HFFc6 (cell line): ENCODE data around the gene ABCA10. TPM values are rescaled to one million over a fixed set of nuclear protein-coding genes. Genes with fewer than 3 reads are reported as not detected.
"Not testable (repeated sequence)": the region's sequence is repeated elsewhere in the genome, so short reads cannot be mapped to it uniquely, and the experiment has no call there.

Experiments
- DNase-seq: peaks from one replicate; pipeline ENCODE4 v3.0.0-alpha.2; 2018
- H3K27ac Mint-ChIP-seq: 2 replicates; pipeline ENCODE4 v1.8.0; 2020; ENCODE audit warnings: mild to moderate bottlenecking, mixed read lengths
- H3K27me3 Mint-ChIP-seq: 2 replicates; pipeline ENCODE4 v1.8.0; 2021; ENCODE audit warnings: mild to moderate bottlenecking, moderate library complexity, mixed read lengths; ENCODE audit not compliant: insufficient read depth
- H3K36me3 Mint-ChIP-seq: 2 replicates; pipeline ENCODE4 v1.8.0; 2021; ENCODE audit warnings: low read depth, mixed read lengths
- H3K4me1 Mint-ChIP-seq: 2 replicates; pipeline ENCODE4 v1.8.0; 2020; ENCODE audit warnings: low read depth, mixed read lengths
- H3K4me3 Mint-ChIP-seq: 2 replicates; pipeline ENCODE4 v1.8.0; 2020; ENCODE audit warnings: mild to moderate bottlenecking, moderate library complexity, mixed read lengths
- H3K9me3 Mint-ChIP-seq: 2 replicates; pipeline ENCODE4 v1.8.0; 2020; ENCODE audit warnings: mild to moderate bottlenecking, mixed read lengths
- total RNA-seq, 6 experiments: library from RNA; stranded (reverse); fragmentation: NEBNext Ultra II Directional; extraction: Animal tissue kit (Norgen Biotek cat#: 25700); gene quantifications; 2 replicates in 1 of 6; 3 replicates in 5 of 6; pipeline ENCODE4 v1.2.3, GENCODE V29; 2021
- TF ChIP-seq, protein P1 (sequence below): fragments of 200-600 bp; sonication (generic); IDR thresholded peaks from 2 replicates; pipeline ENCODE4 v1.5.0; 2021; ENCODE audit warnings: antibody characterized with exemption, mild to moderate bottlenecking

The ABCA10 gene
- total RNA-seq, 6 experiments from 2014 or later = 0.03 to 0.17 (median 0.07) TPM; not detected in 3

DNA sequence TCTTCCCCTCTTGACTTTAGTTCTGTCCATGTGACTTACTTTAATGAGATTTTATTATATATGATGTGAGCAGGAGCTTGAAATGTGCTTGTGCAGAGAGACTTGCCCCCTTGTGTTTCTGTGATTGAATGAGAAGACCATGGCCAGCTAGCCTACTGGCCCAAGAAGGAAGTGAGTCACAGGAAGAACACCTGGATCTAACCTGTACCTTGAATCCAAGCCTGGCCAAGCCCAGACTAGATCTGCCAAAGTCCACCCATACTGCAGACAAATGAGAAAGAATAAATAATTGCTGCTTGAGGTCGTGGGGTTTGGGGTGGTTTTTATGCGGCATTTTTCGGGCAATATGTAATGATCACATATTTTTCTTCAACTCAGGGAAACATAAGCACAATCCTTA lies 9.6 kb downstream of the ABCA10 start:
- Mint-ChIP-seq H3K4me3 (no peak overlapping the region), H3K36me3 (no peaks in the 10 kb centered on the region), H3K4me1 (no peaks in the 10 kb centered on the region), H3K27ac (no peak overlapping the region), H3K9me3 (no peaks in the 10 kb centered on the region), H3K27me3 (peaks cover 2% of the 10 kb centered on the region; the same call in 1 of the 2 replicates)
- TF ChIP-seq, protein P1, sequence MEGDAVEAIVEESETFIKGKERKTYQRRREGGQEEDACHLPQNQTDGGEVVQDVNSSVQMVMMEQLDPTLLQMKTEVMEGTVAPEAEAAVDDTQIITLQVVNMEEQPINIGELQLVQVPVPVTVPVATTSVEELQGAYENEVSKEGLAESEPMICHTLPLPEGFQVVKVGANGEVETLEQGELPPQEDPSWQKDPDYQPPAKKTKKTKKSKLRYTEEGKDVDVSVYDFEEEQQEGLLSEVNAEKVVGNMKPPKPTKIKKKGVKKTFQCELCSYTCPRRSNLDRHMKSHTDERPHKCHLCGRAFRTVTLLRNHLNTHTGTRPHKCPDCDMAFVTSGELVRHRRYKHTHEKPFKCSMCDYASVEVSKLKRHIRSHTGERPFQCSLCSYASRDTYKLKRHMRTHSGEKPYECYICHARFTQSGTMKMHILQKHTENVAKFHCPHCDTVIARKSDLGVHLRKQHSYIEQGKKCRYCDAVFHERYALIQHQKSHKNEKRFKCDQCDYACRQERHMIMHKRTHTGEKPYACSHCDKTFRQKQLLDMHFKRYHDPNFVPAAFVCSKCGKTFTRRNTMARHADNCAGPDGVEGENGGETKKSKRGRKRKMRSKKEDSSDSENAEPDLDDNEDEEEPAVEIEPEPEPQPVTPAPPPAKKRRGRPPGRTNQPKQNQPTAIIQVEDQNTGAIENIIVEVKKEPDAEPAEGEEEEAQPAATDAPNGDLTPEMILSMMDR = no peak
- no peak for DNase-seq

DNA sequence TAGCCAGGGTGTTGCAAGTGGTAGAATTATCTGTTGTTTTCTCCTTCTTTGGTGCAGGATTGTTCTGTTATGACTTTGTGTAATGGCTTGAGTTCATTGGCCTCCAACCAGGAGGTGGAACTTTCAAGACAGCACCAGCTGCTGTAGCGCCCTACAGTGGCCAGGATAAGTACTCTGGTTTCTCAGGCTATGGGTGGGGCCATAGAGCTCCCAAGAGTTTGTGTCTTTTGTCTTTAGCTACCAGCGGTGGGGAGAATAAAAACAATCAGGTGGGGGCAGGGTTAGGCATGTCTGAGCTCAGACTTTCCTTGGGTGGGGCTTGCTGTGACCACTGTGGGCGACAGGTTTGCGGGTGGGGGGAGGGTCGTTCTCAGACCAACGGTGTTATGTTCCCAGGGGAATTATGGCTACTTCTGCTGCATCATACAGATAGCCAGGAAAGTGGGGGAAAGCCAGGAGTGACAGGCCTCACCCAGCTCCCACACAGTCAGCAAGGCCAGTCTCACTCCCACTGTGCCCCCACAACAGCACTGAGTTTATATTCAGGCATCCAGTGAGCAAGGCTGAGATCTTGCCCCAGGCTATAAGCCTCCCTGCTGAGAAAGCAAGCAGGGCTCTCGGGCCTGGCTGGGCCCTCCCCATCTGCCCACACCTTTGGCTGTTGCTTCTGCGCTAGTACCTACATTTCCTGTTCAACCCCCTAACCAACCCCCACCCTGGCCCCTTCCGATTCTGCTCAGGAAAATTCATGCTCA lies 15.4 kb downstream of the ABCA10 start:
- Mint-ChIP-seq H3K27ac (no peak overlapping the region), H3K27me3 (no peaks in the 10 kb centered on the region), H3K9me3 (0 out of 2 replicates have a peak, but pooled peaks cover 4% of the 10 kb centered on the region), H3K4me1 (no peaks in the 10 kb centered on the region), H3K4me3 (no peak overlapping the region), H3K36me3 (no peaks in the 10 kb centered on the region)
- TF ChIP-seq, protein P1 = no peak
- no peak for DNase-seq

DNA sequence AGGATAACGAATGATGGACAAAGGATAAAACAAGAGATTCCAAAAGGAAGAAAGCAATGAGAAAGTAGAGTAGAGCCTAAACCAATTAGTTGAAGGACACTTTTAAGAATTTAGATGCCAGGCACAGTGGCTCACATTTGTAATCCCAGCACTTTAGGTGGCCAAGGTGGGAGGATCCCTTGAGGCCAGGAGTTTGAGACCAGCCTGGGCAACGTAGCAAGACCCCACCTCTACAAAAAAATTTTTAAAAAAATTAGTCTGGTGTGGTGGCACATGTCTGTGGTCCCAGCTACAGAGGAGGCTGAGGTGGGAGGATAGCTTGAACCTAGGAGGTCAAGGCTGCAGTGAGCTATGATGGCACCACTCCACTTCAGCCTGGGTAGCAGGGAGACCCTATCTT lies 20.0 kb downstream of the ABCA10 start:
- H3K9me3 Mint-ChIP-seq = 0 out of 2 replicates have a peak, but pooled peaks cover 4% of the 10 kb centered on the region
- H3K27me3 Mint-ChIP-seq = no peaks in the 10 kb centered on the region
- no peak overlapping the region for H3K27ac Mint-ChIP-seq
- no peaks in the 10 kb centered on the region for H3K36me3 Mint-ChIP-seq
- no peak for DNase-seq
- H3K4me1 Mint-ChIP-seq = no peaks in the 10 kb centered on the region
- no peak overlapping the region for H3K4me3 Mint-ChIP-seq
- TF ChIP-seq, protein P1 = no peak

DNA sequence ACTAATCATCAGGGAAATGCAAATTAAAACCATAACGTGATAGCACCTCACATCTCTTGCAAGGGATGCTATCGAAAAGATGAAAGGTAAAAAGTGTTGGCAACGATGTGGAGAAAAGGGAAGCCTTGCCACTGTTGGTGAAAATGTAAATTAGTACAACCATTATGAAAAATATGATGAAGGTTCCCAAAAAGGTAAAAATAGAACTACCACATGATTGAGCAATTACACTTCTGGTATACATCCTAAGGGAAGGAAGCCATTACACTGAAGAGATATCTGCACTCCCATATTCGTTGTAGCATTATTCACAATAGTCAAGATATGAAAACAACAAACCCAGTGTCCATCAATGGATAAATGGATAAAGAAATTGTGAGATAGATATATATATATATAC lies 21.5 kb downstream of the ABCA10 start:
- TF ChIP-seq, protein P1 = no peak
- Mint-ChIP-seq H3K4me1 (no peaks in the 10 kb centered on the region), H3K27me3 (no peaks in the 10 kb centered on the region), H3K36me3 (no peaks in the 10 kb centered on the region), H3K4me3 (no peak overlapping the region), H3K27ac (no peak overlapping the region), H3K9me3 (no peaks in the 10 kb centered on the region)
- DNase-seq = no peak

GRCh38 chr17:69198238-69198637 lies 30.4 kb downstream of the ABCA10 start:
- no peak for DNase-seq
- H3K4me1 Mint-ChIP-seq = no peaks in the 10 kb centered on the region
- no peaks in the 10 kb centered on the region for H3K27me3 Mint-ChIP-seq
- no peaks in the 10 kb centered on the region for H3K36me3 Mint-ChIP-seq
- TF ChIP-seq, protein P1 = no peak
- H3K4me3 Mint-ChIP-seq = no peak overlapping the region
- no peaks in the 10 kb centered on the region; the same call in none of the 2 replicates for H3K9me3 Mint-ChIP-seq
- no peak overlapping the region for H3K27ac Mint-ChIP-seq

DNA sequence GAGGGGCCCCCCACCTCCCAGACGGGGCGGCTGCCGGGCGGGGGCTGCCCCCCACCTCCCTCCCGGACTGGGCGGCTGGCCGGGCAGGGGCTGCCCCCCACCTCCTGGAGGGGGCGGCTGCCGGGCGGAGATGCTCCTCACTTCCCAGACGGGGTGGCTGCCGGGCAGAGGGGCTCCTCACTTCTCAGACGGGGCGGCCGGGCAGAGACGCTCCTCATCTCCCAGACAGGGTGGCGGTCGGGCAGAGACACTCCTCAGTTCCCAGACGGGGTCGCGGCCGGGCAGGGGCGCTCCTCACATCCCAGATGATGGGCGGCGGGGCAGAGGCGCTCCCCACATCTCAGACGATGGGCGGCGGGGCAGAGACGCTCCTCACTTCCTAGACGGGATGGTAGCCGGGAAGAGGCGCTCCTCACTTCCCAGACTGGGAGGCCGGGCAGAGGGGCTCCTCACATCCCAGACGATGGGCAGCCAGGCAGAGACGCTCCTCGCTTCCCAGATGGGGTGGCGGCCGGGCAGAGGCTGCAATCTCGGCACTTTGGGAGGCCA lies 32.4 kb downstream of the ABCA10 start:
- not testable (repeated sequence) for H3K36me3 Mint-ChIP-seq, H3K4me1 Mint-ChIP-seq, DNase-seq, H3K9me3 Mint-ChIP-seq, H3K4me3 Mint-ChIP-seq, H3K27ac Mint-ChIP-seq, H3K27me3 Mint-ChIP-seq
